GM23338 (cell line): ENCODE results near the gene CYS1. TPM values are rescaled to one million over a fixed set of nuclear protein-coding genes. Genes with fewer than 3 reads are reported as not detected.

Source experiments
- ATAC-seq: fragments of 200-7000 bp; cut with Tn5 transposase; 3 replicates; pipeline ENCODE4 v1.9.1; 2020
- DNase-seq: peaks from one replicate; pipeline ENCODE4 v3.0.0-alpha.2; 2015; ENCODE audit warnings: low spot score
- H2AFZ ChIP-seq: fragments of 200-600 bp; sonication (generic); 2 replicates; pipeline ENCODE4 v1.8.0; 2016; ENCODE audit warnings: antibody characterized with exemption, mild to moderate bottlenecking, moderate library complexity
- H3F3A ChIP-seq: fragments of 200-600 bp; sonication (generic); replicated peaks from 2 replicates; pipeline ENCODE4 v1.8.0; 2017; ENCODE audit warnings: antibody characterized with exemption, mixed run types, low read depth
- H3K27ac ChIP-seq: fragments of 200-600 bp; sonication (generic); 2 replicates; pipeline ENCODE4 v1.6.1; 2016; ENCODE audit warnings: low read depth
- H3K27me3 ChIP-seq: fragments of 200-600 bp; sonication (generic); 2 replicates; pipeline ENCODE4 v1.8.0; 2016; ENCODE audit warnings: mild to moderate bottlenecking, mixed run types, moderate library complexity; ENCODE audit not compliant: insufficient read depth
- H3K36me3 ChIP-seq: fragments of 200-600 bp; sonication (generic); 2 replicates; pipeline ENCODE4 v1.8.0; 2016; ENCODE audit warnings: mild to moderate bottlenecking; ENCODE audit not compliant: insufficient read depth
- H3K4me1 ChIP-seq: fragments of 200-600 bp; sonication (generic); 2 replicates; pipeline ENCODE4 v1.8.0; 2016; ENCODE audit warnings: mild to moderate bottlenecking, moderate library complexity; ENCODE audit not compliant: insufficient read depth
- H3K4me2 ChIP-seq: fragments of 200-600 bp; sonication (generic); 2 replicates; pipeline ENCODE4 v1.7.1; 2017; ENCODE audit warnings: mixed run types
- H3K4me3 ChIP-seq: fragments of 200-600 bp; sonication (generic); 2 replicates; pipeline ENCODE4 v1.6.1; 2016; ENCODE audit warnings: mixed run types
- H3K79me2 ChIP-seq: fragments of 200-600 bp; sonication (generic); replicated peaks from 2 replicates; pipeline ENCODE4 v1.8.0; 2017; ENCODE audit warnings: mild to moderate bottlenecking; ENCODE audit not compliant: insufficient read depth
- H3K9me2 ChIP-seq: fragments of 200-600 bp; sonication (generic); 2 replicates; pipeline ENCODE4 v1.8.0; 2017; ENCODE audit not compliant: insufficient read depth
- H4K20me1 ChIP-seq: fragments of 200-600 bp; sonication (generic); replicated peaks from 2 replicates; pipeline ENCODE4 v1.8.0; 2017; ENCODE audit warnings: mild to moderate bottlenecking; ENCODE audit not compliant: insufficient read depth
- H3K27ac Mint-ChIP-seq: 2 replicates; pipeline ENCODE4 v1.8.0; 2020; ENCODE audit warnings: inconsistent platforms, mild to moderate bottlenecking, moderate library complexity, mixed read lengths
- H3K27me3 Mint-ChIP-seq: 3 replicates; pipeline ENCODE4 v1.8.0; 2022; ENCODE audit warnings: low read depth, mild to moderate bottlenecking, moderate library complexity, mixed read lengths, inconsistent platforms; ENCODE audit not compliant: insufficient read depth, poor library complexity
- H3K36me3 Mint-ChIP-seq: 3 replicates; pipeline ENCODE4 v1.8.0; 2021; ENCODE audit warnings: low read depth, mild to moderate bottlenecking, inconsistent platforms, moderate library complexity, mixed read lengths
- H3K4me1 Mint-ChIP-seq: 3 replicates; pipeline ENCODE4 v1.8.0; 2020; ENCODE audit warnings: mild to moderate bottlenecking, inconsistent platforms, mixed read lengths
- H3K4me3 Mint-ChIP-seq: 3 replicates; pipeline ENCODE4 v1.8.0; 2021; ENCODE audit warnings: moderate library complexity, mild to moderate bottlenecking, inconsistent platforms, mixed read lengths
- H3K9me3 Mint-ChIP-seq: 3 replicates; pipeline ENCODE4 v1.8.0; 2020; ENCODE audit warnings: moderate library complexity, mild to moderate bottlenecking, inconsistent platforms, mixed read lengths
- polyA plus RNA-seq: library from polyadenylated mRNA; unstranded; fragments of >200 nt; fragmentation: Nextera tagmentation; extraction: Ambion mirVana; gene quantifications from 2 replicates; pipeline ENCODE4 v1.2.1, GENCODE V29; 2016
- total RNA-seq: library from RNA; depleted of rRNA; stranded (reverse); fragments of >200 nt; shearing (Covaris generic); gene quantifications from 2 replicates; pipeline ENCODE4 v1.2.3, GENCODE V29; 2014
- TF ChIP-seq, protein P1 (sequence below), 2 experiments: fragments of 200-600 bp in 1 of 2; sonication (generic) in 1 of 2; conservative IDR thresholded peaks; 2 replicates each; pipeline versions ENCODE4 v1.5.1 to v1.6.1; 2016 to 2017; ENCODE audit warnings: antibody characterized with exemption in 2 of 2, low read depth in 2 of 2, mild to moderate bottlenecking in 2 of 2, moderate library complexity in 1 of 2
- TF ChIP-seq, protein P2 (sequence below): fragments of 250-450 bp; sonication (Bioruptor Pico); IDR thresholded peaks from 2 replicates; pipeline ENCODE4 v1.5.0; 2020; ENCODE audit warnings: mild to moderate bottlenecking, moderate library complexity

CYS1 gene
- total and polyA plus RNA-seq, 2 experiments from 2014 or later, result 0.31 to 0.32 TPM

DNA sequence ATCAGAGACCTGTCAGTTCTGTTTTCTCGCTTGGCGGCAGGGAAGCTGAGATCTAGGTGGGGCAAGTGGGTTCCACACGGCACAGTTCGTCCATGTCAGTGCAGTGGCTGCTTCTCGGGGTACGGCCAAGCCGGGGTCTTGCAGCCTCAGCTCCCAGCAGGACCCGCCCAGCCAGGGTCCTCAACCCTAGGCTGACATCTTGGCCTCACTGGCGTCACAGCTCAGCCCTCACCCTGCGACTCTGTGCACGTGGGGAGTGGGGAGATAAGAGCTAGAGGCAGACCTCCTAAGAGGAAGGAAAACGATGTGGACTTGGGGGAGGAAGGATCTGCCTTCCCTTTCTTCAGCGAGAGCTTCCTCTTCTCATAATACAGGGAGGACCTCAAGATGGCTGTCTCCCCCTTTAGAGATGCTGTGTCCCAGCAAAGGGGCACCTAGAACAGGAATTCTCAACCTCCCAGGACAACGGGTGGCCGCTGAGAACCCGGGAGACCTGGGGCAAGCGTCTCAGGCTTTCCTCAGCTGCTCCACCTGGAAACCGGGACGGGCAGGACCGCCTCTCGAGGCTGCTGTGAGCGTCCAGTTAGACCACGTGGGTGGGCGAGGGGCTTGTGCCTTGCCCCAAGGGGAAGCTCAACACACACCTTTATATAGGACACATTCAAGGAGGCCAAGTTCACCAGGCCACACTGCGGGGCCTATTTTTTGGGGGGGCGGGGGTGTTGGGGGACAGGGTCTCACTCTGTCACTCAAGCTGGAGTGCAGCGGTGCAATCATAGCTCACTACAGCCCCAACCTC is 60.4 kb downstream of the CYS1 start:
- Histone ChIP-seq H3K79me2 (no peaks in the 10 kb centered on the region), H2AFZ (peak overlapping the region; percentile 38; the same call in 1 of the 2 replicates), H3K4me3 (no peak overlapping the region), H3K4me1 (no peaks in the 10 kb centered on the region), H4K20me1 (no peaks in the 10 kb centered on the region), H3K27me3 (no peaks in the 10 kb centered on the region), H3K4me2 (no peak overlapping the region), H3F3A (no peaks in the 10 kb centered on the region), H3K27ac (no peak overlapping the region), H3K9me2 (no peaks in the 10 kb centered on the region), H3K36me3 (no peaks in the 10 kb centered on the region)
- Mint-ChIP-seq H3K27me3 (no peaks in the 10 kb centered on the region), H3K27ac (no peak overlapping the region), H3K36me3 (no peaks in the 10 kb centered on the region; the same call in 2 of the 3 replicates), H3K4me1 (no peaks in the 10 kb centered on the region; the same call in 2 of the 3 replicates), H3K9me3 (no peaks in the 10 kb centered on the region), H3K4me3 (no peak overlapping the region)
- DNase-seq (no peak), ATAC-seq (no peak; the same call in 2 of the 3 replicates)
- TF ChIP-seq, protein P1, sequence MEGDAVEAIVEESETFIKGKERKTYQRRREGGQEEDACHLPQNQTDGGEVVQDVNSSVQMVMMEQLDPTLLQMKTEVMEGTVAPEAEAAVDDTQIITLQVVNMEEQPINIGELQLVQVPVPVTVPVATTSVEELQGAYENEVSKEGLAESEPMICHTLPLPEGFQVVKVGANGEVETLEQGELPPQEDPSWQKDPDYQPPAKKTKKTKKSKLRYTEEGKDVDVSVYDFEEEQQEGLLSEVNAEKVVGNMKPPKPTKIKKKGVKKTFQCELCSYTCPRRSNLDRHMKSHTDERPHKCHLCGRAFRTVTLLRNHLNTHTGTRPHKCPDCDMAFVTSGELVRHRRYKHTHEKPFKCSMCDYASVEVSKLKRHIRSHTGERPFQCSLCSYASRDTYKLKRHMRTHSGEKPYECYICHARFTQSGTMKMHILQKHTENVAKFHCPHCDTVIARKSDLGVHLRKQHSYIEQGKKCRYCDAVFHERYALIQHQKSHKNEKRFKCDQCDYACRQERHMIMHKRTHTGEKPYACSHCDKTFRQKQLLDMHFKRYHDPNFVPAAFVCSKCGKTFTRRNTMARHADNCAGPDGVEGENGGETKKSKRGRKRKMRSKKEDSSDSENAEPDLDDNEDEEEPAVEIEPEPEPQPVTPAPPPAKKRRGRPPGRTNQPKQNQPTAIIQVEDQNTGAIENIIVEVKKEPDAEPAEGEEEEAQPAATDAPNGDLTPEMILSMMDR (conservative IDR thresholded peaks at IDR 0.05; ENCODE audit: low read depth in 2 of 2), result peak in 1 of 2 experiments; percentile 25; a peak in 2 of 4 replicates
- TF ChIP-seq, protein P2, sequence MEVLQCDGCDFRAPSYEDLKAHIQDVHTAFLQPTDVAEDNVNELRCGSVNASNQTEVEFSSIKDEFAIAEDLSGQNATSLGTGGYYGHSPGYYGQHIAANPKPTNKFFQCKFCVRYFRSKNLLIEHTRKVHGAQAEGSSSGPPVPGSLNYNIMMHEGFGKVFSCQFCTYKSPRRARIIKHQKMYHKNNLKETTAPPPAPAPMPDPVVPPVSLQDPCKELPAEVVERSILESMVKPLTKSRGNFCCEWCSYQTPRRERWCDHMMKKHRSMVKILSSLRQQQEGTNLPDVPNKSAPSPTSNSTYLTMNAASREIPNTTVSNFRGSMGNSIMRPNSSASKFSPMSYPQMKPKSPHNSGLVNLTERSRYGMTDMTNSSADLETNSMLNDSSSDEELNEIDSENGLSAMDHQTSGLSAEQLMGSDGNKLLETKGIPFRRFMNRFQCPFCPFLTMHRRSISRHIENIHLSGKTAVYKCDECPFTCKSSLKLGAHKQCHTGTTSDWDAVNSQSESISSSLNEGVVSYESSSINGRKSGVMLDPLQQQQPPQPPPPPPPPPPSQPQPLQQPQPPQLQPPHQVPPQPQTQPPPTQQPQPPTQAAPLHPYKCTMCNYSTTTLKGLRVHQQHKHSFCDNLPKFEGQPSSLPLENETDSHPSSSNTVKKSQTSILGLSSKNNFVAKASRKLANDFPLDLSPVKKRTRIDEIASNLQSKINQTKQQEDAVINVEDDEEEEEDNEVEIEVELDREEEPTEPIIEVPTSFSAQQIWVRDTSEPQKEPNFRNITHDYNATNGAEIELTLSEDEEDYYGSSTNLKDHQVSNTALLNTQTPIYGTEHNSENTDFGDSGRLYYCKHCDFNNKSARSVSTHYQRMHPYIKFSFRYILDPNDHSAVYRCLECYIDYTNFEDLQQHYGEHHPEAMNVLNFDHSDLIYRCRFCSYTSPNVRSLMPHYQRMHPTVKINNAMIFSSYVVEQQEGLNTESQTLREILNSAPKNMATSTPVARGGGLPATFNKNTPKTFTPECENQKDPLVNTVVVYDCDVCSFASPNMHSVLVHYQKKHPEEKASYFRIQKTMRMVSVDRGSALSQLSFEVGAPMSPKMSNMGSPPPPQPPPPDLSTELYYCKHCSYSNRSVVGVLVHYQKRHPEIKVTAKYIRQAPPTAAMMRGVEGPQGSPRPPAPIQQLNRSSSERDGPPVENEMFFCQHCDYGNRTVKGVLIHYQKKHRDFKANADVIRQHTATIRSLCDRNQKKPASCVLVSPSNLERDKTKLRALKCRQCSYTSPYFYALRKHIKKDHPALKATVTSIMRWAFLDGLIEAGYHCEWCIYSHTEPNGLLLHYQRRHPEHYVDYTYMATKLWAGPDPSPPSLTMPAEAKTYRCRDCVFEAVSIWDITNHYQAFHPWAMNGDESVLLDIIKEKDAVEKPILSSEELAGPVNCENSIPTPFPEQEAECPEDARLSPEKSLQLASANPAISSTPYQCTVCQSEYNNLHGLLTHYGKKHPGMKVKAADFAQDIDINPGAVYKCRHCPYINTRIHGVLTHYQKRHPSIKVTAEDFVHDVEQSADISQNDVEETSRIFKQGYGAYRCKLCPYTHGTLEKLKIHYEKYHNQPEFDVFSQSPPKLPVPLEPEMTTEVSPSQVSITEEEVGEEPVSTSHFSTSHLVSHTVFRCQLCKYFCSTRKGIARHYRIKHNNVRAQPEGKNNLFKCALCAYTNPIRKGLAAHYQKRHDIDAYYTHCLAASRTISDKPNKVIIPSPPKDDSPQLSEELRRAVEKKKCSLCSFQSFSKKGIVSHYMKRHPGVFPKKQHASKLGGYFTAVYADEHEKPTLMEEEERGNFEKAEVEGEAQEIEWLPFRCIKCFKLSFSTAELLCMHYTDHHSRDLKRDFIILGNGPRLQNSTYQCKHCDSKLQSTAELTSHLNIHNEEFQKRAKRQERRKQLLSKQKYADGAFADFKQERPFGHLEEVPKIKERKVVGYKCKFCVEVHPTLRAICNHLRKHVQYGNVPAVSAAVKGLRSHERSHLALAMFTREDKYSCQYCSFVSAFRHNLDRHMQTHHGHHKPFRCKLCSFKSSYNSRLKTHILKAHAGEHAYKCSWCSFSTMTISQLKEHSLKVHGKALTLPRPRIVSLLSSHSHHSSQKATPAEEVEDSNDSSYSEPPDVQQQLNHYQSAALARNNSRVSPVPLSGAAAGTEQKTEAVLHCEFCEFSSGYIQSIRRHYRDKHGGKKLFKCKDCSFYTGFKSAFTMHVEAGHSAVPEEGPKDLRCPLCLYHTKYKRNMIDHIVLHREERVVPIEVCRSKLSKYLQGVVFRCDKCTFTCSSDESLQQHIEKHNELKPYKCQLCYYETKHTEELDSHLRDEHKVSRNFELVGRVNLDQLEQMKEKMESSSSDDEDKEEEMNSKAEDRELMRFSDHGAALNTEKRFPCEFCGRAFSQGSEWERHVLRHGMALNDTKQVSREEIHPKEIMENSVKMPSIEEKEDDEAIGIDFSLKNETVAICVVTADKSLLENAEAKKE (CRISPR knock-in tag), result no peak
